Prostate gland (tissue), 2 donors: ENCODE data around the gene CYS1.

Experiments used
- CTCF ChIP-seq, 4 experiments: fragments of 200-600 bp in 2 of 4; fragments of 450-650 bp in 2 of 4; sonication (generic) in 2 of 4; IDR thresholded peaks; 1 replicate in 3 of 4; 2 replicates in 1 of 4; pipeline ENCODE4 v1.5.1; 2016 to 2019; ENCODE audit warnings: antibody characterized with exemption in 4 of 4, mild to moderate bottlenecking in 2 of 4, moderate library complexity in 2 of 4
- POLR2A ChIP-seq: fragments of 450-650 bp; IDR thresholded peaks from one replicate; pipeline ENCODE4 v1.6.1; 2016; ENCODE audit warnings: antibody characterized with exemption, mild to moderate bottlenecking
- POLR2AphosphoS5 ChIP-seq: sonication (generic); formaldehyde crosslinking; IDR thresholded peaks from one replicate; pipeline ENCODE4 v1.6.1; 2017; ENCODE audit warnings: antibody characterized with exemption

GRCh38 chr2:10123281-10123680, 43.1 kb upstream of the CYS1 start:
- TF ChIP-seq POLR2A (no peak), CTCF (IDR thresholded peaks at IDR 0.05) (no peak), POLR2AphosphoS5 (no peak)
